HG02623 (cell line): ENCODE measurements around the gene CDC42EP5.
A peak's percentile ranks its signal among the peaks of the same experiment; 100 is the strongest.
"Not testable (repeated sequence)": the region's sequence is repeated elsewhere in the genome, so short reads cannot be mapped to it uniquely, and the experiment has no call there.

Source experiments
- ATAC-seq: cut with Tn5 transposase; IDR thresholded peaks from one replicate; pipeline ENCODE4 v1.9.1; 2021; ENCODE audit warnings: moderate library complexity; ENCODE audit not compliant: unreplicated experiment

CDC42EP5 gene

GRCh38 chr19:54449701-54450069, 23.4 kb downstream of the CDC42EP5 start:
- ATAC-seq = no peak

DNA sequence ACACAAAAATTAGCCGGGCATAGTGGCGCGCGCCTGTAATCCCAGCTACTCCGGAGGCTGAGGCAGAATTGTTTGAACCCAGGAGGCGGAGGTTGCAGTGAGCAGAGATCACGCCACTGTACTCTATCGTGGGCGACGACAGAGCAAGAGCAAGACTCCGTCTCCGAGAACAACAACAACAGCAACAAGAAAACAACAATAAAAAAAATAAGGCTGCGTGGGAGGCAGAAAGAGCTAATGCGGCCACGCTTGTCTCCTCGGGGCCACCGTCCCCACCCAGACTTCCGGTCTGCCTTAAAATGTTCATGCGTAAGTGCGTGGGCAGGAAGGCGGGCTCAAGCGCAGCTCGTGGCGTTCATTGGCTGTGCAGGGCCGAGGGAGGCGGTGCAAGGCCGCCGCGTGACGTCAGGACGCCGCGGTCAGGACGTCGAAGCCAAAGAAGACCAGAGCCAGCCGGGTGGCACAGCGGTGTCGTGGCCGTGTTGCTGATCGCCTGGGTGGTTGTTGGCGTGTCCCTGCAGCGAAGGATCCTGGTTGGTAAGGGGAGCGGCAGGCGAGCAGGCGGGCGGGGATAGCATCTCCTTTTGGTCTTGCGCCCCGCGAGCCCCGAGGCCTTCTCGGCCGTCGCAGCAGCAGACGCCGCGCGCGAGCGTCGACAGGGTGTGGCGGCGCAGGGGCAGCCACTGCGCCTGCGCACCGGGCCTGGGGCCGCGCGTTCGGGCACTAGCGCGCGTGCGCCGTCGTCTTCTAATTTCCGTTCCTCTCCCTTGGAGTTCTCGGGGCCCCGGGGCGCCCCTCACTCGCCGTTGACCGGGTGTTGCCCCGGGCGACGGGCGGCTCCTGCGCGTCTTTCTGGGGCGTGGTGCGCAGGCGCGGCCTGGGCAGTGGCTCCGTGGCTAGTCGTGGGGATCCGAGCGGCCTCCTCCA, 24.1 kb downstream of the CDC42EP5 start, which contains the start of gene LENG8:
Gene LENG8, plus strand, starts transcription at position 426 of the 927 bp plus-strand sequence. CDS start 2,146 bp downstream, outside the sequence.
- ATAC-seq = peak; percentile 88

DNA sequence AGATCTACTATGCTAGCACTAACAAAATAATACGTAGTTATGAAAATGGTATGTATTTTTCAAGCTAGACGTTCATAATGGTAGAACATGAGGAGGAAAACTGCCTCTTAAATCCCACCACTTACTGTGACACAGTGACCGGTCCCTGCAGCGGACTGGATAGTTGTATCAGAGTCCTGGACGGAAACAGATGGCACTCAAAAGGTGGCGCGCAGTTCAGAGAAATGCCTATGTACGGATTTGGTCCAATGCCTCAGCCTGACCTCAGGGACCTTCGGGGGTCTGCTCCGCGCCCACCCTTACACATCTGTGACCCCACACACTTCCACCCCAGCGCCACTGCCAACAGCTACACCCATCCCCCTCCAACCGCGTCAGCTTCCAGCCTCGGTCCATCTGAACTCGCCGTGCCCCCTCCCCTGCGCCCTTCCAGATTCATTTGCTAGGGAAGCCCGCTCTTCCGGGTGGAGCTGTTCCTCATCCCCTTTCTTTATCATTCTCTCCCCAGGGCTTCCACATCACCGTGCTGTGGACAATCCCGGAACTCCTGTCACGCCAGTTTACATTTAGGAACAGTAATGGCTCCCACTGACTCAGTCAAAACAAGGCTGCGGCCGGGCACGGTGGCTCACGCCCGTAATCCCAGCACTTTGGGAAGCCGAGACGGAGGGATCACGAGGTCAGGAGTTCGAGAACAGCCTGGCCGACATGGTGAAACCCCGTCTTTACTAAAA, 24.9 kb downstream of the CDC42EP5 start:
- ATAC-seq = no peak

DNA sequence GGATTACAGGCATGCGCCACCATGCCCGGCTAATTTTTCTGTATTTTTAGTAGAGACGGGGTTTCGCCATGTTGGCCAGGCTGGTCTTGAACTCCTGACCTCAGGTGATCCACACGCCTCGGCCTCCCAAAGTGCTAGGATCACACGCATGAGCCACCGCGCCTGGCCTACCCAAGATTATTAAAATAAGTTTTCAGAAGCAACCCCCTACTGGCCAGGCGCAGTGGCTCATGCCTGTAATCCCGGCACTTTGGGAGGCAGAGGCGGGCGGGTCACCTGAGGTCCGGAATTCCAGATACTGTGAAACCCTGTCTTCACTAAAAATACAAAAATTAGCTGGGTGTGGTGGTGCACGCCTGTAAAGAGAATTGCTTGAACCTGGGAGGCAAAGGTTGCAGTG, 26.7 kb downstream of the CDC42EP5 start:
- ATAC-seq = not testable (repeated sequence)

- no peak for ATAC-seq
Observed at GRCh38 chr19:54444737-54445136, 28.4 kb downstream of the CDC42EP5 start.

DNA sequence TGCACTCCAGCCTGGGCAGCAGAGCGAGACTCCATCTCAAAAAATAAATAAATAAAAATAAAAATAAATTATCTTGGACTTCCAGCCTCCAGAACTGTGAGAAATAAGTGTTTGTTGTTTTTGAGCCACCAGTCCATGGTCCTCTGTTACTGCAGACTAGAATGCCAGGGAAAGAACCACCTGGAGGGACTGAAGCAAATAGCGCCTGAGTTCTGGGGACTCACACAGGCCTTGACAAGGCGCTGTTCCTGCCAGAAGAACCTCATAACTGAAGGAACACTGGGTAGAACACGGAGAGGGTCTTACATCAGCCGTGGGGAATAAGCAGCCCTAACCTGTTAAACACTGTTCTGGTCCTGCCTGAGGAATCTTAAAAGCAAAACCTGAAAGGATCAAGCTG, 32.5 kb downstream of the CDC42EP5 start:
- no peak for ATAC-seq

GRCh38 chr19:54439174-54439851, 33.8 kb downstream of the CDC42EP5 start:
- no peak for ATAC-seq

DNA sequence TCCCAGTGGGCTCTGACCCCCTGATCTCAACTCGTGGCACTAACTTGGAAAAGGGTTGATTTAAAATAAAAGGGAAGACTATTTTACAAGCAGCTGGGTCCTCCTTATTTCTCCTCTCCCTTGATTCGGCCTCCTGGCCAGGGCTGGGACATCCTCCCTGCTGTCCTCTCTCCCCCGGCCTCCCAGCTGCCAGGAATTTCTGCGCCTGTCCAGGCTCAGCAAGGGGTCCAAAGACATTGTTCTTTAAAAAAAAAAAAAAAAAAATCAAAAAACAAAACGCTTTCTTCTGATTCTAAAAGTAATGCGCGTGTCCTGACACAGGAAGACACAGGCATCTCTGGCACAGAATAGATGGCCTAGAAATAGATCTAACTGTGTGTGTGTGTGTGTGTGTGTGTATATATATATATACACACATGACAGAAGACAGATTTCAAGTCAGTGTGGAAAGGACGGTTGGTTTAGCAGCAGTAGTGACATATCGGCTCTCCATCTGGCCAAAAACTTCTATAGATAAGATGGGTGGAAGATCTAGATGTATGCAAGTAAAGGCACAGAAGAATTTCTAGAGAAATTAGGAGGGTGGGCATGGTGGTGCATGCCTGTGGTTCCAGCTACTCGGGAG, 36.4 kb downstream of the CDC42EP5 start:
- ATAC-seq = no peak

DNA sequence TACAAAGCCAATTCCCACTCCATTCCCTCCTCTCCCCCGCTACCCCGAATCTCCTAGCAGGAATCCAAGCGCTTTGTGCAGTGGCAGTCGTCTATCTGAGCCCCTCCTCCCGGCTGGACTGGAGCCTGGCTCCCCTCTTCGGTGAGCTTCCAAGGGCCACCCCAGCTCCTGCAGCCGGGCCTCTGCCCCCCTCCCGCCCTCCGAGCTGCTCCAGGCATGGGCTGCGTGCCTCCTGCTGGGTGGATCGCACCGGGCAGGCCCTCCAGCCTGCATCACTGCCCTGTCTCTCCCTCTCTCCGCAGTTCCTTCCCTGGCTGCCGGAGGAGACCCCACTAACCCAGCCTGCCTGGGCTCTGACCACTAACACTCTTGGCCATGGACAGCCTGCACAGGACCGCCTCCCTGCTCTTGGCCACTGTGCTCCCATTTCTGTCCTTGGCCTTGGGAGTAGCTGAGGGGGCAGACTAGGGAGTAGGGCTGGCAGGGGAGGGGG, 37.0 kb downstream of the CDC42EP5 start:
- ATAC-seq = no peak

DNA sequence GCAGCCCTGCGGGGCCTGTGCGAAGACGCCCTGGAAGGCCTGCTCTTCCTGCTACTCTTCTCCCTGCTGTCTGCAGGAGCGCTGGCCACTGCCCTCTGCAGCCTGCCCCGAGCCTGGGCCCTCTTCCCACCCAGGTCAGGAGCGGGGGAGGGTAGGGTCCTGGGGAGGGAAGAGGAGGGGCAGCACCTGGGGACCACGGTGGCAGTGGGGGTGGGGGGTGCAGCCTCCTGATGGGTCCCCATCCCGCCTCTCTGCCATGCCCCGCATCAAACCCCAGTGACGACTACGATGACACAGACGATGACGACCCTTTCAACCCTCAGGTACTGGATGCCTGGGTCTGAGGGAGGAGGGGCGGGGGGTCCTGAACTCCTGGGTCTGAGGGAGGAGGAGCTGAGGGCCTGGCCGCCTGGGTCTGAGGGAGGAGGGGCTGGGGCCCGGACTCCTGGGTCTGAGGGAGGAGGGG, 37.5 kb downstream of the CDC42EP5 start:
- no peak for ATAC-seq

DNA sequence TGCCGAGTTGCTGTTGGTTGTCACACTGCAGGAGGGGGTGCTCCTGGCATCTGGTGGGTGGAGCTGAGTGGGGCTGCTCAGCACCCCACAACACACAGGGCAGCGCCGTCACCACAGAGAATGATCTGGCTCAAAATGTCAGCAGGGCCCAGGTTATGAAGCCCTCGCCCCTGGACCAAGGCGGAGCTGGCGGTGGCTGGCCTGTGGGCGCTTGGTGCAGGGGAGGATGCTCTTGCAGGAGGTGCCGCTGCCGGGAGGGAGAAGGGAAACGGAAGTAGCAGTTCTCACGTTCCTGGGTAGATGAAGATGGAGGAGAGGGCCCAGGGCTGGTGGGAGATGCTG, 38.3 kb downstream of the CDC42EP5 start:
- ATAC-seq = no peak

- ATAC-seq = no peak
Observed at GRCh38 chr19:54434112-54434872, 38.8 kb downstream of the CDC42EP5 start.

DNA sequence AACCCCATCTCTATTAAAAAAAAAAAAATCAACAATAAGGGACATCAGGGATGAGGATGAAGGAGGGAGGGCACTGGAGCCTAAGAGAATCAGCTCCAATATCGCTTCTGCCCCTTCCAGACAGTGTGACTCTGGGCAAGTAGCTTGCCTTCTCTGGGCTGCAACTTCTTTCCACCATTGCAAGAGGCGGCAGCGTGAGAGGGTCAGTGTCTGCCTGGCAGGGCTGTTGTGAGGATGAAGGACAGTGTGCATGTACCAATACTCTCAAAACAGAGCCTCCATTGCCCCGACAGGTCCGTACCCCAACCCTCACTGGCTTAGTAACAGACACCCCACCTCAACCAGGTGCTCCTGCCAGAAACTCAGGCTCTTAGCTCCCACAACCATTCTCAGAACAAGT, 39.4 kb downstream of the CDC42EP5 start:
- ATAC-seq = no peak

DNA sequence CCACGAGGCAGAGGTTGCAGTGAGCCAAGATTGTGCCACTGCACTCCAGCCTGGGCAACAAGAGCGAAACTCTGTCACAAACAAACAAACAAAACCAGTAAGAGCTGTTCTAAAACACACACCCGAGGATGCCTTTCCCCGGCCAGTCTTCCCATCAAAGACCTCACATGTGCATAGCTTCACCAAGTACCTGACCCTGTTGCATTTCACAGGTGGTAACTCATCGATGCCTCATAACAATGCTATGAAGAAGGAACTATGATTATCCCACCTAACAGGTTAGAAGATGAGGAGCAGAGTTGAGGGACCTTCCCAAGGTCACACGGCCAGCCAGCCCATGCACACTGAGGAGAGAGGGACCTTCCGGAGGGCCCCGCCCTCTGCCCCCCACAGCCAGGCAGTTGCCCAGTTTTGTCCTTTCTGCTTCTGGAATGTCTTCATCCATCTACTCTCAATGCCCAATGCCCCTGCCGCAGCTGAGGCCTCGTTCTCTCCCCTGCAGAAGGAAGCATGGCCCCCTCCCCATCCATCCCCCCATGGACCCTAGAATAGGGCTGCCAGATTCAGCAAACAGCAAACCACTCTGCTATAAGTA, 40.9 kb downstream of the CDC42EP5 start:
- no peak for ATAC-seq

DNA sequence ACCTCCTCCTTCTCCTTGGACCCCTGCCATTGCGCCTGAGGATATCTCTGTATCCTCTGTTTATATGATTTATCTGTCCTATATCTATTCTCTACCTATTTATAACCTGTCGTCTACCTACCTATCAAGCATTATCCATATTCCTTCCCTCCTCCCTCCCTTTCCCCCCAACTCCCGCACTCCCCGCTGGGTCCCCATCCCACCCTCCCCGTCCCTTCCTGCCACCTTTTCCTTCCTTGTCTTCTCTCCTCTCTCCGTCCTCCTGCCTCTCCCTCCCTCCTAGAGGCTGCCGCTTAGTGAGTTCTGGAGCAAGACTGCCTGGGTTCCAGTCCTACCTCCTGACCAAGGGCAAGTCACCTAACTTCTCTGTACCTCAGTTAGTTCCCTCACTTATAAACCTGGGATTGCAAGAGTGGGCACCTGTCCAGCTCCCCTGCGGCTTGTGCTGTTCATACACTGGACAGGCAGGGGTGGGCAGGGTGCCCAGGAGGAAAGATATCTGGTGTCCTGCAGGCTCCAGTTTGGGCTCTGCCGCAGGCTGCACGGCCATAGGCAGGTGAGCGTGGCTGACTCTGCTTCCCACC, 41.7 kb downstream of the CDC42EP5 start:
- no peak for ATAC-seq

GRCh38 chr19:54430306-54431254, 42.5 kb downstream of the CDC42EP5 start:
- no peak for ATAC-seq

DNA sequence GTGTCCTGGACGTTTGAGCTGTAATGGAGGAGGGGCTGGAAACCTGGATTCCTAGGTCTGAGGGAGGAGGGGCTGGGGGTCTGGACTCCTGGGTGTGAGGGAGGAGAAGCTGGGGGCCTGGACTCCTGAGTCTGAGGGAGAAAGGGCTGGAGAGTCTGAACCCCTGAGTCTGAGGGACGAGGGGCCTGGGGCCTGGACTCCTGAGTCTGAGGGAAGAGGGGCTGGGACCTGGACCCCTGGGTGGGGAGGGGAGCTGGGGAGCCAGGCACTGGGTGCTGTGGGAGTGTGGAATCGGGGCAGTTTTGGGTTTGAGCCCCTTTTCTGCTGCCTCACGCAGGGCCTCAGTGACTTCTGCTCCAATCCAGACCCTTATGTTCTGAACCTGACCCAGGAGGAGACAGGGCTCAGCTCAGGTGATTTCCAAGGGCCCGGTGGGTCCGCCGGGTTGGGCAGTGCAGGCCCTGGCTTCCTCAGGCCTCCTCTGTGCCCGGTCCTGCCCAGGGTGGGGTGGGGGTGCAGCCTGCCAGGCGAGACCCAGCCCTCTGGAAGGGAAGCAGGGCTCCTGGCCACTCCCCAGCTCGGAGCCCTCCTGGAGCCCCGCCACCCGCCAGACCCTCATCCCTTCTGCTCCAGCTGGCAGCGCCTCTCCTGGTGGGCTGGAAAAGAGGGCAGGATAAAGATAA, 43.4 kb downstream of the CDC42EP5 start:
- ATAC-seq = no peak

DNA sequence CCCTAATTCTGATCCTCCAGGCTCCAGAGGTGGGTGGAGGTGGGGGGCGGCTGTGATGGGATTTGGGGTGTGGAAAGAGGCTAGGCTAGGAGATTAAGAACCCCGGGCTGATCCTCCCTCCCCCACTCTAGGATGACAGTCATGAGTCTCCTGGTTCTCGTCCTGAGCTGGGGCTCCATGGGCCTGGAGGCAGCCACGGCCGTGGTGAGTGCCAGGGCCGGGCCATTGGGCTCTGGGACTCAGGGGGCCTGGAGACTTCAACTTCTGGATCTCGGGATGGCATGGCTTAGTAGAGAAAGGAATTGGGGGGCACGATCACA, 44.0 kb downstream of the CDC42EP5 start:
- no peak for ATAC-seq
